ENCODE results near the gene BCAR3. TPM values are rescaled to one million over a fixed set of nuclear protein-coding genes. Genes with fewer than 3 reads are reported as not detected.
A peak's percentile ranks its signal among the peaks of the same experiment; 100 is the strongest.

The BCAR3 gene
- total RNA-seq, 2 experiments from 2014 or later = 0.46 to 0.54 TPM

GRCh38 chr1:93695411-93696005, 13.9 kb upstream of the BCAR3 start:
- no peak for ATAC-seq
- ChIA-PET CTCF (interaction anchor here (1.4 kb wide), 1 partner anchor 9 kb away, joined by 3 read pairs; no protein-coding TSS in a partner anchor), POLR2A (no interaction called here)
- peaks cover 17% of the 10 kb centered on the region for H3K4me1 Mint-ChIP-seq
- no peak overlapping the region for H3K27ac Mint-ChIP-seq
- no peaks in the 10 kb centered on the region for H3K27me3 Mint-ChIP-seq
- H3K36me3 Mint-ChIP-seq (ENCODE audit: low read depth) = no peaks in the 10 kb centered on the region
- no peaks in the 10 kb centered on the region for H3K9me3 Mint-ChIP-seq (ENCODE audit: low read depth)
- intact Hi-C loops (cut with DNase I, micrococcal nuclease) = loop anchor here in 1 of 2 experiments (10.0 kb wide), 1 partner anchor 689 kb away; no protein-coding TSS in a partner anchor
- DNase-seq = no peak
- no peak overlapping the region for H3K4me3 Mint-ChIP-seq

GRCh38 chr1:93694819-93695218, 13.2 kb upstream of the BCAR3 start:
- CTCF ChIA-PET = no interaction called here
- Mint-ChIP-seq H3K27me3 (no peaks in the 10 kb centered on the region), H3K4me3 (no peak overlapping the region), H3K4me1 (peaks cover 17% of the 10 kb centered on the region), H3K27ac (no peak overlapping the region), H3K36me3 (ENCODE audit: low read depth) (no peaks in the 10 kb centered on the region), H3K9me3 (ENCODE audit: low read depth) (no peaks in the 10 kb centered on the region)
- ATAC-seq = no peak
- no peak for DNase-seq
- POLR2A ChIA-PET = no interaction called here
- intact Hi-C loops (cut with DNase I, micrococcal nuclease) = loop anchor here in 1 of 2 experiments (10.0 kb wide), 1 partner anchor 690 kb away; no protein-coding TSS in a partner anchor

- ChIA-PET POLR2A (interaction anchor here (1.4 kb wide), 1 partner anchor 22 kb away, joined by 5 read pairs; no protein-coding TSS in a partner anchor), CTCF (interaction anchor here (0.5 to 1.6 kb wide), 5 partner anchors 23 to 151 kb away, joined by 3 to 5 read pairs (median 5); no protein-coding TSS in a partner anchor)
- Mint-ChIP-seq H3K4me1 (peaks cover 17% of the 10 kb centered on the region), H3K27me3 (peaks cover 4% of the 10 kb centered on the region), H3K4me3 (no peak overlapping the region), H3K27ac (no peak overlapping the region), H3K9me3 (ENCODE audit: low read depth) (no peaks in the 10 kb centered on the region), H3K36me3 (ENCODE audit: low read depth) (no peaks in the 10 kb centered on the region)
- DNase-seq (no peak), ATAC-seq (no peak)
- intact Hi-C loops (cut with DNase I, micrococcal nuclease) = loop anchor here in 1 of 2 experiments (10.0 kb wide), 1 partner anchor 691 kb away; no protein-coding TSS in a partner anchor
Observed at GRCh38 chr1:93694039-93694438, 12.4 kb upstream of the BCAR3 start.

GRCh38 chr1:93692983-93693591, 11.4 kb upstream of the BCAR3 start:
- DNase-seq (peak; percentile 76), ATAC-seq (peak; percentile 95)
- Mint-ChIP-seq H3K4me3 (no peak overlapping the region), H3K27ac (peak overlapping the region; percentile 55), H3K36me3 (ENCODE audit: low read depth) (no peaks in the 10 kb centered on the region), H3K9me3 (ENCODE audit: low read depth) (no peaks in the 10 kb centered on the region), H3K27me3 (peaks cover 4% of the 10 kb centered on the region), H3K4me1 (peaks cover 17% of the 10 kb centered on the region)
- intact Hi-C loops (cut with DNase I, micrococcal nuclease) = loop anchor here (1.0 to 10.0 kb wide), 6 partner anchors 15 to 692 kb away; no protein-coding TSS in a partner anchor
- ChIA-PET CTCF (interaction anchor here (0.9 to 1.6 kb wide), 8 partner anchors 9 to 152 kb away, joined by 3 to 5 read pairs (median 3); no protein-coding TSS in a partner anchor), POLR2A (interaction anchor here (0.6 to 1.4 kb wide), 2 partner anchors 23 to 45 kb away, joined by 3 to 5 read pairs; no protein-coding TSS in a partner anchor)

- ChIA-PET CTCF (interaction anchor here (1.1 to 1.6 kb wide), 6 partner anchors 9 to 152 kb away, joined by 3 to 5 read pairs (median 3); no protein-coding TSS in a partner anchor), POLR2A (interaction anchor here (0.6 kb wide), 1 partner anchor 45 kb away, joined by 3 read pairs; no protein-coding TSS in a partner anchor)
- Mint-ChIP-seq H3K4me3 (no peak overlapping the region), H3K9me3 (ENCODE audit: low read depth) (no peaks in the 10 kb centered on the region), H3K36me3 (ENCODE audit: low read depth) (no peaks in the 10 kb centered on the region), H3K27me3 (peaks cover 7% of the 10 kb centered on the region), H3K4me1 (peaks cover 17% of the 10 kb centered on the region), H3K27ac (peak overlapping the region; percentile 55)
- DNase-seq = no peak
- peak; percentile 7 for ATAC-seq
- intact Hi-C loops (cut with DNase I, micrococcal nuclease) = loop anchor here in 1 of 2 experiments (10.0 kb wide), 1 partner anchor 692 kb away; no protein-coding TSS in a partner anchor
Observed at GRCh38 chr1:93692451-93692861, 10.8 kb upstream of the BCAR3 start.

GRCh38 chr1:93692026-93692425, 10.4 kb upstream of the BCAR3 start:
- ChIA-PET CTCF (interaction anchor here (1.1 to 1.5 kb wide), 4 partner anchors 8 to 69 kb away, joined by 3 to 5 read pairs (median 3); no protein-coding TSS in a partner anchor), POLR2A (no interaction called here)
- Mint-ChIP-seq H3K36me3 (ENCODE audit: low read depth) (no peaks in the 10 kb centered on the region), H3K9me3 (ENCODE audit: low read depth) (no peaks in the 10 kb centered on the region), H3K27me3 (peaks cover 7% of the 10 kb centered on the region), H3K4me1 (peaks cover 17% of the 10 kb centered on the region), H3K4me3 (no peak overlapping the region), H3K27ac (no peak overlapping the region)
- no peak for DNase-seq
- intact Hi-C loops (cut with DNase I, micrococcal nuclease) = loop anchor here in 1 of 2 experiments (10.0 kb wide), 1 partner anchor 693 kb away; no protein-coding TSS in a partner anchor
- ATAC-seq = no peak

GRCh38 chr1:93690921-93691789, 9.5 kb upstream of the BCAR3 start:
- Mint-ChIP-seq H3K36me3 (ENCODE audit: low read depth) (no peaks in the 10 kb centered on the region), H3K9me3 (ENCODE audit: low read depth) (no peaks in the 10 kb centered on the region), H3K27me3 (peaks cover 9% of the 10 kb centered on the region), H3K4me1 (peaks cover 17% of the 10 kb centered on the region), H3K4me3 (no peak overlapping the region), H3K27ac (no peak overlapping the region)
- intact Hi-C loops (cut with DNase I, micrococcal nuclease) = loop anchor here in 1 of 2 experiments (10.0 kb wide), 1 partner anchor 694 kb away; no protein-coding TSS in a partner anchor
- no peak for DNase-seq
- POLR2A ChIA-PET = no interaction called here
- no peak for ATAC-seq
- CTCF ChIA-PET = no interaction called here

- Mint-ChIP-seq H3K4me1 (peaks cover 17% of the 10 kb centered on the region), H3K27ac (no peak overlapping the region), H3K4me3 (no peak overlapping the region), H3K9me3 (ENCODE audit: low read depth) (no peaks in the 10 kb centered on the region), H3K27me3 (peaks cover 9% of the 10 kb centered on the region), H3K36me3 (ENCODE audit: low read depth) (no peaks in the 10 kb centered on the region)
- DNase-seq (no peak), ATAC-seq (no peak)
- ChIA-PET CTCF (interaction anchor here (0.6 kb wide), 1 partner anchor 154 kb away, joined by 3 read pairs; no protein-coding TSS in a partner anchor), POLR2A (no interaction called here)
- intact Hi-C loops (cut with DNase I, micrococcal nuclease) = loop anchor here in 1 of 2 experiments (10.0 kb wide), 1 partner anchor 694 kb away; no protein-coding TSS in a partner anchor
Observed at GRCh38 chr1:93690341-93690740, 8.7 kb upstream of the BCAR3 start.

- H3K36me3 Mint-ChIP-seq (ENCODE audit: low read depth) = no peaks in the 10 kb centered on the region
Observed at GRCh38 chr1:93689521-93690223, 8.0 kb upstream of the BCAR3 start.

GRCh38 chr1:93687542-93687941, 5.9 kb upstream of the BCAR3 start:
- Mint-ChIP-seq H3K27ac (no peak overlapping the region), H3K36me3 (ENCODE audit: low read depth) (no peaks in the 10 kb centered on the region), H3K4me3 (no peak overlapping the region), H3K27me3 (peaks cover 25% of the 10 kb centered on the region), H3K4me1 (peaks cover 8% of the 10 kb centered on the region), H3K9me3 (ENCODE audit: low read depth) (no peaks in the 10 kb centered on the region)
- DNase-seq = no peak
- ChIA-PET CTCF (interaction anchor here (0.7 to 1.8 kb wide), 4 partner anchors 8 to 272 kb away, joined by 3 to 5 read pairs (median 4); no protein-coding TSS in a partner anchor), POLR2A (no interaction called here)
- ATAC-seq = no peak
- intact Hi-C loops (cut with DNase I, micrococcal nuclease) = no loop called here

More at GRCh38 chr1:93689521-93690223, 8.0 kb upstream of the BCAR3 start:
- CTCF ChIA-PET = interaction anchor here (0.6 kb wide), 2 partner anchors 154 to 305 kb away, joined by 3 read pairs; no protein-coding TSS in a partner anchor
- peaks cover 17% of the 10 kb centered on the region for H3K4me1 Mint-ChIP-seq
- no peak overlapping the region for H3K27ac Mint-ChIP-seq
- POLR2A ChIA-PET = interaction anchor here (0.6 kb wide), 1 partner anchor 18 kb away, joined by 3 read pairs; no protein-coding TSS in a partner anchor
- no peak overlapping the region for H3K4me3 Mint-ChIP-seq
- intact Hi-C loops (cut with DNase I, micrococcal nuclease) = loop anchor here in 1 of 2 experiments (10.0 kb wide), 1 partner anchor 695 kb away; no protein-coding TSS in a partner anchor
- H3K9me3 Mint-ChIP-seq (ENCODE audit: low read depth) = no peaks in the 10 kb centered on the region
- peaks cover 9% of the 10 kb centered on the region for H3K27me3 Mint-ChIP-seq
- DNase-seq = no peak
- ATAC-seq = no peak

Data from activated CD4-positive, alpha-beta T cell treated with anti-CD3 and anti-CD28 coated beads for 36 hours (primary cell).